ENCODE results near the gene ARCN1.

The ARCN1 gene

GRCh38 chr11:118651820-118652219 lies 79.6 kb downstream of the ARCN1 start:
- ChIA-PET POLR2A (no interaction called here), CTCF (interaction anchor here (1.2 to 2.8 kb wide), 3 partner anchors 9 to 19 kb away, joined by 3 to 16 read pairs (median 3); no protein-coding TSS in a partner anchor)
- no peak for DNase-seq (ENCODE audit: low read depth, low spot score)
- TF ChIP-seq, protein P1, sequence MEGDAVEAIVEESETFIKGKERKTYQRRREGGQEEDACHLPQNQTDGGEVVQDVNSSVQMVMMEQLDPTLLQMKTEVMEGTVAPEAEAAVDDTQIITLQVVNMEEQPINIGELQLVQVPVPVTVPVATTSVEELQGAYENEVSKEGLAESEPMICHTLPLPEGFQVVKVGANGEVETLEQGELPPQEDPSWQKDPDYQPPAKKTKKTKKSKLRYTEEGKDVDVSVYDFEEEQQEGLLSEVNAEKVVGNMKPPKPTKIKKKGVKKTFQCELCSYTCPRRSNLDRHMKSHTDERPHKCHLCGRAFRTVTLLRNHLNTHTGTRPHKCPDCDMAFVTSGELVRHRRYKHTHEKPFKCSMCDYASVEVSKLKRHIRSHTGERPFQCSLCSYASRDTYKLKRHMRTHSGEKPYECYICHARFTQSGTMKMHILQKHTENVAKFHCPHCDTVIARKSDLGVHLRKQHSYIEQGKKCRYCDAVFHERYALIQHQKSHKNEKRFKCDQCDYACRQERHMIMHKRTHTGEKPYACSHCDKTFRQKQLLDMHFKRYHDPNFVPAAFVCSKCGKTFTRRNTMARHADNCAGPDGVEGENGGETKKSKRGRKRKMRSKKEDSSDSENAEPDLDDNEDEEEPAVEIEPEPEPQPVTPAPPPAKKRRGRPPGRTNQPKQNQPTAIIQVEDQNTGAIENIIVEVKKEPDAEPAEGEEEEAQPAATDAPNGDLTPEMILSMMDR (IDR thresholded peaks at IDR 0.05; ENCODE audit: insufficient read depth, low read length, missing control alignments), result no peak
- H3K4me3 ChIP-seq (ENCODE audit: low read depth, low read length), result no peak overlapping the region

Data from AG04449 (cell line).